Measurements from ENCODE around the gene PHF21B.

Gene PHF21B

DNA sequence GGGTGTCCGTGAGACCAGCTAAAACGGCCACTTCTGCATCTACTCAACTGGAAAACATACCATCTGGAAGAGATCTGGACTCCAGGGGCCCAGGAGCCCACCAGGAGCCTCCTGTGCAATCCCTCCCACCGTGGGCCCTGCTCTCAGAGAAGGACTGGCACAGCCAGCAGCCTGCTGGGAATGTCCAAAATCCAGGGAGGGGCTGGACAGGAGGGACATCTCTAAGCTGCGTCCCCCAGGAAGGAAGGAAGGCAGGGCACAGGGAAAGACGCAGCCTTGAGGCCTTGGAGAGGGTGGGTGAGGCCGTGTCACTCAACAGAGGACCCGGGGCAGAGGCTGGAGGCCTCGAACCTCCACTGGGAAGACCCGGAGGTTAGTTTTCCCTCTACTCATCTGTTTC is 78.0 kb downstream of the PHF21B start:
- no peaks in the 10 kb centered on the region for H3K36me3 ChIP-seq (ENCODE audit: control insufficient read depth, insufficient read depth, low read length)
- H3K27ac ChIP-seq (ENCODE audit: insufficient read depth, low read length, poor library complexity, severe bottlenecking) = no peak overlapping the region
- no peaks in the 10 kb centered on the region for H3K9me3 ChIP-seq (ENCODE audit: control insufficient read depth, low read length)
- no peak overlapping the region for H3K4me3 ChIP-seq (ENCODE audit: insufficient read depth, low read depth, low read length, poor library complexity, severe bottlenecking)
- H3K4me1 ChIP-seq (ENCODE audit: control insufficient read depth, insufficient read depth, low read length, poor library complexity, severe bottlenecking) = no peaks in the 10 kb centered on the region
- DNase-seq = no peak
- no peaks in the 10 kb centered on the region for H3K27me3 ChIP-seq (replicated peaks; ENCODE audit: control insufficient read depth, insufficient read depth, low read length, poor library complexity, severe bottlenecking)

DNA sequence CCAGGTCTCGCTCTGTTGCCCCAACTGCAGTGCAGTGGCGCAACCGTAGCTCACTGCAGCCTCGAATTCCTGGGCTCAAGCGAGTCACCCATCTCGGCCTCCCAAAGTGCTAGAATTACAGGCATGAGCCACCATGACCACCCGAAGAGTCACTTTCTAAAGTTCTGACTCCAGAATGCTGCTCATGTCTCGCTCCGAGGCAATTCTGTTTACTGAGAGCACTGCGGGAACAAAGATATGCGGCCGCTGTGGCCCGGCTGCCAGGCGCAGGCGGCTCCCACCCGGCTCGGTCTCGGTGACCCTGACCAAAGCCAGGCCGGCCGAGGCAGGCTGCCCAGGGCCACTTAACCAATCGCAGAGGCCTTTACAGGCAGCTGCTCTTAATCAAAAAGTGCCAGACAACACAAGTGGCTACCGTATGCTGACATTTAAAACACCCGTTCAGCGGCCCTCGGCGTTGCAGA is 78.7 kb downstream of the PHF21B start:
- Histone ChIP-seq H3K27ac (ENCODE audit: insufficient read depth, low read length, poor library complexity, severe bottlenecking) (no peak overlapping the region), H3K36me3 (ENCODE audit: control insufficient read depth, insufficient read depth, low read length) (no peaks in the 10 kb centered on the region), H3K4me3 (ENCODE audit: insufficient read depth, low read depth, low read length, poor library complexity, severe bottlenecking) (no peak overlapping the region), H3K9me3 (ENCODE audit: control insufficient read depth, low read length) (no peaks in the 10 kb centered on the region), H3K27me3 (replicated peaks; ENCODE audit: control insufficient read depth, insufficient read depth, low read length, poor library complexity, severe bottlenecking) (no peaks in the 10 kb centered on the region), H3K4me1 (ENCODE audit: control insufficient read depth, insufficient read depth, low read length, poor library complexity, severe bottlenecking) (no peaks in the 10 kb centered on the region)
- no peak for DNase-seq

DNA sequence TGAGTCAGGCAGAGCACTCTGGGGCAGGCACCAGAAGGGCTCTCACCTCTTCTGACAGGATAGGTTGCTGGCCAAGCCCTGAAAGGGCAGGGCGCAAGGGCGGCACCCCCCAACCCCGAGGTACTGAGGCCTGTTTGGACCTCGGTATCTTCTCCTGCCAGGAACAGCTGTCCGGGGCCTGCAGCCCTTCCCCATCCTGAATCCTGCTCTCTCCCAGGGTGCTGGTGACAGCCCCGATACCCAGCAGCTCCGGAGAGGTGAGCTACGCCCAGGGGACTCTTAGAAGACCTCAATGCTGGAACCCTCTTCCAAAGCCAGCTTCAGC is 79.1 kb downstream of the PHF21B start:
- no peak for DNase-seq
- H3K4me1 ChIP-seq (ENCODE audit: control insufficient read depth, insufficient read depth, low read length, poor library complexity, severe bottlenecking) = no peaks in the 10 kb centered on the region
- H3K27me3 ChIP-seq (replicated peaks; ENCODE audit: control insufficient read depth, insufficient read depth, low read length, poor library complexity, severe bottlenecking) = no peaks in the 10 kb centered on the region
- no peaks in the 10 kb centered on the region for H3K36me3 ChIP-seq (ENCODE audit: control insufficient read depth, insufficient read depth, low read length)
- H3K9me3 ChIP-seq (ENCODE audit: control insufficient read depth, low read length) = no peaks in the 10 kb centered on the region
- H3K27ac ChIP-seq (ENCODE audit: insufficient read depth, low read length, poor library complexity, severe bottlenecking) = no peak overlapping the region
- H3K4me3 ChIP-seq (ENCODE audit: insufficient read depth, low read depth, low read length, poor library complexity, severe bottlenecking) = no peak overlapping the region

DNA sequence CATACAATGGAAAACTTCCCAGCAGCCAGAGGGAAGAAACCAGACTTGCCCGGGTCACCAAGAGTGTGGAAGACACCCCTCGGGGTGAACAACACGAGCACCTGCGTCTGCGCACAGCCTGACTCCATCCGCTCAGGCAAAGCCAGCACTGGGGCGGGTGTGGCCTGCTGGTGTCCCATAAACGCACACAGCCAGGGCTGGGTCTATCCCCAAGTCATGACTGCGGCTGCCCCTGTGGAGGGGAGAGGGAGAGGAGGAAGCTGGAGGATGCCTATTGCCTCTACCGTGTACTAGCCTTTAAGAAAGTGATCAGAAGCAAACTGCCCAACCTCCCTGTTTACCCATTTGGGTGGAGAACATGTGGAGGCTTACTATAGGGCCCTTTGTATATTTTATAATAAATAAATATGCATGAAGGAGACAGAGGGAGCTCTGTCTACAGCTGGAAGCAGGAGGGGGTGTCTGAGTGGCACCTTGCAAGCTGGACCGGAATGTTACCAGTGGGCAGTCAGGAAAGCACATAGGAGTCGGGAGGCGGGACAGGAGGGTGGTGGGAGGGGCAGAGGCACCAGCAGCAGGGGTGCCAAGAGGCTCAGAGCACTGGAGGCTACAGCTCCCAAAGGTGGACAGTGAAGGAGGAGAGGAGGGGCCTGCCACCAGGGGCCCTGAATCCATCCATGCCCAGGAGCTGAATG is 79.6 kb downstream of the PHF21B start:
- no peak overlapping the region for H3K27ac ChIP-seq (ENCODE audit: insufficient read depth, low read length, poor library complexity, severe bottlenecking)
- H3K36me3 ChIP-seq (ENCODE audit: control insufficient read depth, insufficient read depth, low read length) = no peaks in the 10 kb centered on the region
- no peak overlapping the region for H3K4me3 ChIP-seq (ENCODE audit: insufficient read depth, low read depth, low read length, poor library complexity, severe bottlenecking)
- H3K9me3 ChIP-seq (ENCODE audit: control insufficient read depth, low read length) = no peaks in the 10 kb centered on the region
- no peaks in the 10 kb centered on the region for H3K27me3 ChIP-seq (replicated peaks; ENCODE audit: control insufficient read depth, insufficient read depth, low read length, poor library complexity, severe bottlenecking)
- no peak for DNase-seq
- no peaks in the 10 kb centered on the region for H3K4me1 ChIP-seq (ENCODE audit: control insufficient read depth, insufficient read depth, low read length, poor library complexity, severe bottlenecking)

DNA sequence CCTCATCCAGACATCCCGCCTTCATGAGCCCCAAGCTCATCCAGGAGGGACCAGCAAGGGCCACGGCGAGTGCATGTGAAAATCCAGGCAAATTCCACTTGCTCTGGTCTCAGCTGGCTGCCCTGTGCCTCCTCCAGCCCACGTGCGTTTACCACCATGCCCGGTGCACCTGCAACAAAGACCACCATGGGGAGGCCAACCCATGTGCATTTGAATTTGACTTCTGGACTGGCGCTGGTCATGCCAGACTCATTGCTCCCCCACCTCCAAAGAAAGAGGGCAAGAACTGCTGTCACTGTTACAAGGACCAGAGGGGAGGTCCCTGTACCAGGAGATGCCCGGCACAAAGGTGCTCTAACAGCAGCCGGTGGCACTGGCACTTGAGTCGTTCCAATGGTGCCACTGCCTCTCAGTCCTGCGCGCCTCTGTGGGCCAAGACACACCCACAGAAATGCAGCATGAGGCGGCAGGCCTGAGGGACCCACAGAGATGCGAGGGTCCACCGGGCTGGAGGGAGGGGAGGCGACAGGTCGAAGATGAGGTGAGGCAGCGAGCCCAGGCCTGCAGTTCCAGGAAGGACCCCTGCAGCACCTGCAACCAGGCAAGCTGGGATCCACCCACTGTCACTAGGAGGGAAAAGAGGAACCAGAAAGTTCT is 80.3 kb downstream of the PHF21B start:
- no peaks in the 10 kb centered on the region for H3K36me3 ChIP-seq (ENCODE audit: control insufficient read depth, insufficient read depth, low read length)
- H3K9me3 ChIP-seq (ENCODE audit: control insufficient read depth, low read length) = no peaks in the 10 kb centered on the region
- H3K27me3 ChIP-seq (replicated peaks; ENCODE audit: control insufficient read depth, insufficient read depth, low read length, poor library complexity, severe bottlenecking) = no peaks in the 10 kb centered on the region
- no peak for DNase-seq
- no peaks in the 10 kb centered on the region for H3K4me1 ChIP-seq (ENCODE audit: control insufficient read depth, insufficient read depth, low read length, poor library complexity, severe bottlenecking)
- no peak overlapping the region for H3K27ac ChIP-seq (ENCODE audit: insufficient read depth, low read length, poor library complexity, severe bottlenecking)
- H3K4me3 ChIP-seq (ENCODE audit: insufficient read depth, low read depth, low read length, poor library complexity, severe bottlenecking) = no peak overlapping the region

DNA sequence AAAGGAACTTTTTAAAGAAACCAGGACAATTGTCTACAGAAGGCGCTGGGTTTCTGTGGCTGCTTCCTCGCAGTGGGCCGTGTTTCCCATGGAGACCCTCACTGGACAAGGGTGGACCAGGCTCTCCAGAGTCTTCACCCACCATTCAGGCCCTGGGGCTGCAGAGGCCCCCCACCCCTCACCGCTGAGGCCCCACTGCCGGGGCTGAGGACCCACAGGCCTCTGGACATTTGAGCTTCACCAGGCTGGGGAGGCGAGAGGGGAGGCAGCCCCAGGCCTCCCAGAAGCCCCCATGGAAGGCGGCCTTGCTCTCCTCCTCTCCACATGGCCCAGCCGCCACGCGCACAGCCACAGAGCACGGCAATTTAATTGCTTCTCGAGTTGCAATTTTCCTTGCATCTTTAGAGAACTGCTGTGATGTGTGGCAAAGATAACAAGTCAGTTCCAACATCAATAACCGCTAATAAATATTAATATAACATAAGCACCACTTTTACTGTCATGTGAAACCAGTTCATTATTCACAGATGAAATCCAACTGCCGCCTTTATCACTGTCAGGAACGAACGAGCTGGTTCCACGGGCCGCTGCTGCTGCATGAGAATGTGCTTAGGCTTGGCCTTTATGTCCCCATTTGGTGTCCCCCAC is 81.0 kb downstream of the PHF21B start:
- H3K4me1 ChIP-seq (ENCODE audit: control insufficient read depth, insufficient read depth, low read length, poor library complexity, severe bottlenecking) = no peaks in the 10 kb centered on the region
- H3K9me3 ChIP-seq (ENCODE audit: control insufficient read depth, low read length) = no peaks in the 10 kb centered on the region
- H3K4me3 ChIP-seq (ENCODE audit: insufficient read depth, low read depth, low read length, poor library complexity, severe bottlenecking) = no peak overlapping the region
- no peak for DNase-seq
- no peaks in the 10 kb centered on the region for H3K36me3 ChIP-seq (ENCODE audit: control insufficient read depth, insufficient read depth, low read length)
- H3K27ac ChIP-seq (ENCODE audit: insufficient read depth, low read length, poor library complexity, severe bottlenecking) = no peak overlapping the region
- H3K27me3 ChIP-seq (replicated peaks; ENCODE audit: control insufficient read depth, insufficient read depth, low read length, poor library complexity, severe bottlenecking) = no peaks in the 10 kb centered on the region

DNA sequence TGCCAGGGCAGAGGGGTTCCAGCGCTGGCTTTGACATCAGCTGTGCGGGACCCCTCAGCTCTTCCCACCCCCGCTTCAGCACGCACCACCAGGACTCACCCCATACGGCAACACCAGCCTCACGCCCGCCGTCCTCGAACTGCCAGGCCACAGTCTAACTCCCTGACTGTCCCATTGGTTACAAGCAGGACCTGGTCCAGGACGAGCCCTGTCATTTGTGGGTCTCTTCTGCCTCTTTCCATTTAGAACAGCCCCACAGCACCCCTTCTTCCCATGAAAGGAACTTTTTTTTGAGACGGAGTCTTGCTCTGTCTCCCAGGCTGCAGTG is 81.7 kb downstream of the PHF21B start:
- no peaks in the 10 kb centered on the region for H3K36me3 ChIP-seq (ENCODE audit: control insufficient read depth, insufficient read depth, low read length)
- no peak overlapping the region for H3K27ac ChIP-seq (ENCODE audit: insufficient read depth, low read length, poor library complexity, severe bottlenecking)

DNA sequence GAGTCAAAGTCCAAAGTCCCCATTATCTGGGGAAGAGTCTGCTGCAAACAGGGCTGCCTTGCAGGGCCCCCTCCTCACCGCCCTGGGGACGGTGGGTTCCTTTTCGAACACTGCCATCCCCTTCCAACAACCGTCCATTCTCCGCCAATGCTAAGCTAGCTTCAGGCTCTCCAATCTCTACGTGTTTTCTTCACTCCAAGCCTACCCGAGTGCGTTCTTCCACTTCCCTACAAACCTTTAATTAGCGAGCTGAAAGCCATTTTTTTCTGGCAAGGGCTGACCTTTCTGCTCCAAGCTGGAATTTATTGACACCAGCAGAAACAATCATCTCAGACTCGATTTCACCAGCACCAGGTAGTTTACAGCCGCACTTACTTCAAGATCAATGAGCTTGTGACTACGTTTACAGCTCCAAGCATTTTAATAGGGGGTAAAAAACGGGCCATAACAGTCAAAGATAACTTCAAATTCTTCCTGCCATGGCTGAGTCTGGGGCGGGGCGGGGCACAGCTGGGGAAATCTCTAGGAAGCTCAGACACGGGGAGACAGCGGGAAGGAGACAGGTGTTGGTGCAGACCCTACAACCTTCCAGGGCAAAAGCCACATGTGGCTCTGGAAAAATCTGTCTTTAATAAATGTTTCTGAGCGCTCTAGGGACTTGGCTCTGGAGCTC is 82.2 kb downstream of the PHF21B start:
- no peaks in the 10 kb centered on the region for H3K27me3 ChIP-seq (replicated peaks; ENCODE audit: control insufficient read depth, insufficient read depth, low read length, poor library complexity, severe bottlenecking)
- no peak overlapping the region for H3K27ac ChIP-seq (ENCODE audit: insufficient read depth, low read length, poor library complexity, severe bottlenecking)
- no peak for DNase-seq
- no peaks in the 10 kb centered on the region for H3K4me1 ChIP-seq (ENCODE audit: control insufficient read depth, insufficient read depth, low read length, poor library complexity, severe bottlenecking)
- H3K36me3 ChIP-seq (ENCODE audit: control insufficient read depth, insufficient read depth, low read length) = no peaks in the 10 kb centered on the region
- H3K9me3 ChIP-seq (ENCODE audit: control insufficient read depth, low read length) = no peaks in the 10 kb centered on the region
- H3K4me3 ChIP-seq (ENCODE audit: insufficient read depth, low read depth, low read length, poor library complexity, severe bottlenecking) = no peak overlapping the region

More for the DNA sequence above, 81.7 kb downstream of the PHF21B start:
- no peak for DNase-seq
- no peaks in the 10 kb centered on the region for H3K27me3 ChIP-seq (replicated peaks; ENCODE audit: control insufficient read depth, insufficient read depth, low read length, poor library complexity, severe bottlenecking)
- no peaks in the 10 kb centered on the region for H3K9me3 ChIP-seq (ENCODE audit: control insufficient read depth, low read length)
- no peaks in the 10 kb centered on the region for H3K4me1 ChIP-seq (ENCODE audit: control insufficient read depth, insufficient read depth, low read length, poor library complexity, severe bottlenecking)
- no peak overlapping the region for H3K4me3 ChIP-seq (ENCODE audit: insufficient read depth, low read depth, low read length, poor library complexity, severe bottlenecking)

DNA sequence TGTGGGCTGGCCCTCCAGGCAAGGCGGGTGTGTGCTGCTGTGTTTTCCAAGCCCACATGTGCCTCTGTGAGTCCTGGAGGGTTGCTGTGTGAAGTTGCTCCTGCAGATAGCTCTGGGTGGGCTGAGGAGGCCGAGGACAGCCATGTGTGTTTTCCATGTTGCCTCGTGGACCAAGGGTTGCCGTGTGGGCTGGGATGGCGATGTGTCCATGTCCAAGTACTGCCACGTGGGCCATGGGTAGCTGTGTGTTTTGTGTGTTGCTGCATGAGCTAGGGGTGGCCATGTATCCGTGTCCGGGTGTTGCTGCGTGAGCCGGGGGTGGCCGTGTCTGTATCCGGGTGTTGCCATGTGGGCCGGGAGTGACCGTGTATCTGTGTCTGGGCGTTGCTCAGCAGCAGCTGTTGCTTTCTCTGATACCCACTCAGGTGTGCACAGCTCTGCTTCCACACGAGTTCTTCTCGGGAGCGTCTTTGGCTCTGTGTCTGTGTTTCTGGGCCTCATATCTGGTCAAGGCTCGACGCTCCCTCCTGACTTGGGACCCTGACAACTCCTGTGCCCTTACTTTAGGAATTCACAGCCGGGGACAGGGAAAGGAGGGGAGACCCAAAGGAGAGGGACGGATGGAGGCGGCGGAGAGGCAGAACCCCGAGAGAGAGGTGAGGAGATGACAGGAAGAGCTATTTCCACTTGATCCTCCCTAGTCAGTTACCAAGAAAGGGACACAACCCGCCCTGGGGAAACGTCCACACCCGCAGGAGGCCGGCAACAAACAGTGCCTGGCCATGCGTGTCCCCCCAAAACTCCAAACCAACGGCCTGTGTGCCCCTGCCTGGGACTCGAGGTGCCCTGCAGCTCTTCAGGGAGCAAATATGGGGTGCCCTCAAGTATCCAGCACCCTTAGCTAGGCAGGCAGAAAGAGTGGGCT is 83.1 kb downstream of the PHF21B start:
- Histone ChIP-seq H3K4me3 (ENCODE audit: insufficient read depth, low read depth, low read length, poor library complexity, severe bottlenecking) (no peak overlapping the region), H3K4me1 (ENCODE audit: control insufficient read depth, insufficient read depth, low read length, poor library complexity, severe bottlenecking) (no peaks in the 10 kb centered on the region), H3K27ac (ENCODE audit: insufficient read depth, low read length, poor library complexity, severe bottlenecking) (no peak overlapping the region)

More for the DNA sequence above, 83.1 kb downstream of the PHF21B start:
- DNase-seq = no peak
- H3K36me3 ChIP-seq (ENCODE audit: control insufficient read depth, insufficient read depth, low read length) = no peaks in the 10 kb centered on the region
- no peaks in the 10 kb centered on the region for H3K9me3 ChIP-seq (ENCODE audit: control insufficient read depth, low read length)
- no peaks in the 10 kb centered on the region for H3K27me3 ChIP-seq (replicated peaks; ENCODE audit: control insufficient read depth, insufficient read depth, low read length, poor library complexity, severe bottlenecking)
